Measurements from ENCODE around the gene ERN1.

Gene ERN1

GRCh38 chr17:64157669-64158180 is 27.8 kb upstream of the ERN1 start:
- DNase-seq: no peak

GRCh38 chr17:64156670-64157069 is 26.7 kb upstream of the ERN1 start:
- no peak for DNase-seq

GRCh38 chr17:64155751-64156544 is 26.0 kb upstream of the ERN1 start:
- no peak for DNase-seq

GRCh38 chr17:64155129-64155528 is 25.2 kb upstream of the ERN1 start:
- DNase-seq: no peak

GRCh38 chr17:64154717-64155116 is 24.8 kb upstream of the ERN1 start:
- no peak for DNase-seq

- no peak for DNase-seq
Observed at GRCh38 chr17:64154313-64154695, 24.4 kb upstream of the ERN1 start.

- no peak for DNase-seq
Observed at GRCh38 chr17:64153565-64154312, 23.8 kb upstream of the ERN1 start.

- DNase-seq: no peak
Observed at GRCh38 chr17:64152428-64153125, 22.6 kb upstream of the ERN1 start.

- DNase-seq: no peak
Observed at GRCh38 chr17:64151016-64151368, 21.0 kb upstream of the ERN1 start.

- no peak for DNase-seq
Observed at GRCh38 chr17:64150237-64151015, 20.5 kb upstream of the ERN1 start.

GRCh38 chr17:64149196-64149595 is 19.3 kb upstream of the ERN1 start:
- DNase-seq: no peak

GRCh38 chr17:64148699-64149098 is 18.8 kb upstream of the ERN1 start:
- DNase-seq: no peak

- no peak for DNase-seq
Observed at GRCh38 chr17:64148017-64148631, 18.2 kb upstream of the ERN1 start.

- no peak for DNase-seq
Observed at GRCh38 chr17:64147110-64148016, 17.4 kb upstream of the ERN1 start.

- DNase-seq: peak; percentile 43 to 58
Observed at GRCh38 chr17:64146418-64147109, 16.6 kb upstream of the ERN1 start.

- peak; percentile 98 for DNase-seq
Observed at GRCh38 chr17:64145751-64146417, 15.9 kb upstream of the ERN1 start.

- DNase-seq: no peak
Observed at GRCh38 chr17:64145375-64145750, 15.4 kb upstream of the ERN1 start.

- no peak for DNase-seq
Observed at GRCh38 chr17:64139542-64139941, 9.6 kb upstream of the ERN1 start.

- DNase-seq: no peak
Observed at GRCh38 chr17:64138441-64138840, 8.5 kb upstream of the ERN1 start.

- DNase-seq: no peak
Observed at GRCh38 chr17:64135000-64135399, 5.1 kb upstream of the ERN1 start.
